ENCODE results near the gene EBP. TPM values are rescaled to one million over a fixed set of nuclear protein-coding genes. Genes with fewer than 3 reads are reported as not detected.

Gene EBP
- total RNA-seq, 4 donors from 2014 or later, result 43.5 to 87.0 (median 64.1) TPM

DNA sequence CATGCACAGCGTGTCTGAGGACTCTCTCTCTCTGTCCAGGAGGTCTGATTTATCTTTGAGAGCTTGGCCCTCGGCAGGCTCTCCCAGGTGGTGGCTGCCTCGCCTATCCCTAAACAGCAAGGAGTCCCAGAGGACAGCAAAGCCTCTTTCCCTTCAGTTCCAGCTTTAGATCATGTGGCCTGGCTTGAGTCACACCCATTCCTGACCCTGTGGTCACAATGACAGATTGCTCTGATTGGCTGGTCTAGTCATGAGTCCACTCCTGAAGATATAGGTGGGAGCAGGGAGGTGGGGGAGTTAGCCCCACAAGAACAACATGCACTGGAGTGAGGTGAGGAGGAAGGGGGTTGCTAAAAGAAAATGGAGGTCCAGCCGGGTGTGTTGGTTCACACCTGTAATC is 24.9 kb upstream of the EBP start:
- TF ChIP-seq POLR2A (IDR thresholded peaks at IDR 0.05), result no peak
- TF ChIP-seq, protein P1, sequence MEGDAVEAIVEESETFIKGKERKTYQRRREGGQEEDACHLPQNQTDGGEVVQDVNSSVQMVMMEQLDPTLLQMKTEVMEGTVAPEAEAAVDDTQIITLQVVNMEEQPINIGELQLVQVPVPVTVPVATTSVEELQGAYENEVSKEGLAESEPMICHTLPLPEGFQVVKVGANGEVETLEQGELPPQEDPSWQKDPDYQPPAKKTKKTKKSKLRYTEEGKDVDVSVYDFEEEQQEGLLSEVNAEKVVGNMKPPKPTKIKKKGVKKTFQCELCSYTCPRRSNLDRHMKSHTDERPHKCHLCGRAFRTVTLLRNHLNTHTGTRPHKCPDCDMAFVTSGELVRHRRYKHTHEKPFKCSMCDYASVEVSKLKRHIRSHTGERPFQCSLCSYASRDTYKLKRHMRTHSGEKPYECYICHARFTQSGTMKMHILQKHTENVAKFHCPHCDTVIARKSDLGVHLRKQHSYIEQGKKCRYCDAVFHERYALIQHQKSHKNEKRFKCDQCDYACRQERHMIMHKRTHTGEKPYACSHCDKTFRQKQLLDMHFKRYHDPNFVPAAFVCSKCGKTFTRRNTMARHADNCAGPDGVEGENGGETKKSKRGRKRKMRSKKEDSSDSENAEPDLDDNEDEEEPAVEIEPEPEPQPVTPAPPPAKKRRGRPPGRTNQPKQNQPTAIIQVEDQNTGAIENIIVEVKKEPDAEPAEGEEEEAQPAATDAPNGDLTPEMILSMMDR (IDR thresholded peaks at IDR 0.05), result no peak
- no peak for DNase-seq (ENCODE audit: low spot score in 2 of 2)
- intact Hi-C loops (cut with DNase I; ENCODE audit: low total_unique reads), result no loop called here
- 66 to 78% methylated on average over 4 of the region's 4 CpGs for WGBS, 2 donors
- H3K4me3 ChIP-seq (ENCODE audit: low read depth, poor library complexity, severe bottlenecking), result no peak overlapping the region

DNA sequence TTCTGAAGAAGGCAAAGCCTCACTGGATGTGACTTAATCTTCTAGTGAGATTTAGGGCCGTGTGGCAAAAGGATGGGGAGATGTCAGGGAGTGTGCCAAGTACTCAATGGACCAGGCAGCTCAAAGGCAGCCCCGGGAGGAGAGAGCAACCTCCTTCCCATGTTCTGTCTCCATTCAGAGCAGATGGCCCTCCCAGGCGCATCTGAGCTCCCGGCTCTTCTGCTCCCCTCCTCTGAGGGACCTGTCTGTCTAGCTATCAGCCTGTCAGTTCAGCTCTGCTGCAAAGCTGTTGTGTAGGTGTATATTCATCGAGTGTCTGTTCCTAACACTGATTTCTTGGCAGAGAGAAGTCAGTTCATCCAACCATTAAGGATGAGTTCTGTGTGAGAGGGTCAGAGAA is 23.7 kb upstream of the EBP start:
- H3K4me3 ChIP-seq (ENCODE audit: low read depth, poor library complexity, severe bottlenecking), result no peak overlapping the region
- intact Hi-C loops (cut with DNase I; ENCODE audit: low total_unique reads), result no loop called here
- TF ChIP-seq POLR2A (IDR thresholded peaks at IDR 0.05), result no peak
- TF ChIP-seq, protein P1 (IDR thresholded peaks at IDR 0.05), result no peak
- no peak for DNase-seq (ENCODE audit: low spot score in 2 of 2)
- 72 to 73% methylated on average over 5 of the region's 5 CpGs for WGBS, 2 donors

DNA sequence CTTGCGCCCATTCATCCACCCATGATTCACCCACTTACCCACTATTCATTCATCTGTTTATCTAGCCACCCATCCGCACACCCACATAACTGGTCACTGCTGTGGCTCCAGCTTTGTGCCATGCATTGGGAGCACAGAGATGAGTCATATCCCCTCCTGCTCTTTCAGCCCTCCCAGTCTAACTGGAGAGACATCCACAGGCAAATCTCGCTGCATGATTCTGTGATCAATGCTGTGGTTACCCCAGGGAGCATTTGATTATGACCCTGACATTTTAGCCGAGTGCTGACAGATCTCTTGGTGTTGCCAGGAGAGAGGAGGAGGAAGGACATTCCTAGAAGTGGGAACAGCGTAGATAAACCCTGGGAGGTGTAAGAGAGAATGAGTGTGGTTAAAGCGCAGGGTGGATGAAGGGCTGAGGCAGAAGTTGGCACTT is 23.2 kb upstream of the EBP start:
- no peak for DNase-seq (ENCODE audit: low spot score in 2 of 2)
- TF ChIP-seq, protein P1 (IDR thresholded peaks at IDR 0.05), result no peak
- no peak for TF ChIP-seq POLR2A (IDR thresholded peaks at IDR 0.05)
- WGBS, 2 donors, result 58 to 73% methylated on average over 6 of the region's 6 CpGs
- no peak overlapping the region for H3K4me3 ChIP-seq (ENCODE audit: low read depth, poor library complexity, severe bottlenecking)
- intact Hi-C loops (cut with DNase I; ENCODE audit: low total_unique reads), result no loop called here

DNA sequence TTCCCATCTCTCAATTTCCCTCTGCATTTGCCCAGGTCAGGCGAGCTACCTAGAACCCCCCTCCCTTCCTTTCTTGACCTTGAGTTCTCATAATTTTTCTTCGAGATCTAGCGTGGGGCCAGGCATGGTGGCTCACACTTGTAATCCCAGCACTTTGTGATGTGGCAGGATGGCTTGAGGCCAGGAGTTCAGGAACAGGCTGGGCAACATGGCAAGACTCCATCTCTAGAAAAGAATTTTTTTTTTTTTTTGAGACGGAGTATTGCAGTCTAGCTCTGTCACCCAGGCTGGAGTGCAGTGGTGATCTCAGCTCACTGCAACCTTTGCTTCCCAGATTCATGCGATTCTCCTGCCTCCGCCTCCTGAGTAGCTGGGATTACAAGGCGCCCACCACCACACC is 17.3 kb upstream of the EBP start:
- DNase-seq (ENCODE audit: low spot score in 2 of 2), result no peak
- 78 to 79% methylated on average over 7 of the region's 7 CpGs for WGBS, 2 donors
- H3K4me3 ChIP-seq (ENCODE audit: low read depth, poor library complexity, severe bottlenecking), result no peak overlapping the region
- TF ChIP-seq, protein P1 (IDR thresholded peaks at IDR 0.05), result no peak
- TF ChIP-seq POLR2A (IDR thresholded peaks at IDR 0.05), result no peak
- intact Hi-C loops (cut with DNase I; ENCODE audit: low total_unique reads), result no loop called here

DNA sequence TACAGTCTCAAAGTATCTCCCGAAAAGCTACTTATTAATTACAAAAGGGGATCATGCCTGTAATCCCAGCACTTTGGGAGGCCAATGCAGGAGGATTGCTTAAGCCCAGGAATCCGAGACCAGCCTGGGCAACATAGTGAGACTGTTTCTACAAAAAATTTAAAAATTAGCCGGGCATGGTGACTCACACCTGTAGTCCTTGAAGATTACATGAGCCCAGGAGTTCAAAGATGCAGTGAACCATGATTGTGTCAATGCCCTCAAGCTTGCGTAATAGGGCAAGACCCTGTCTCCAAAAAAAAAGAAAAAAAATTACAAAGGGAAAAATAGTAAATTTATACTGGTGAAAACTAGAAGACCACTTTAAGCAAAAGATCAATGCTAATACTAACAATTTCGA is 16.1 kb upstream of the EBP start:
- 83 to 91% methylated on average over 5 of the region's 5 CpGs for WGBS, 2 donors
- H3K4me3 ChIP-seq (ENCODE audit: low read depth, poor library complexity, severe bottlenecking), result no peak overlapping the region
- intact Hi-C loops (cut with DNase I; ENCODE audit: low total_unique reads), result no loop called here
- no peak for TF ChIP-seq POLR2A (IDR thresholded peaks at IDR 0.05)
- TF ChIP-seq, protein P1 (IDR thresholded peaks at IDR 0.05), result no peak
- no peak for DNase-seq (ENCODE audit: low spot score in 2 of 2)

DNA sequence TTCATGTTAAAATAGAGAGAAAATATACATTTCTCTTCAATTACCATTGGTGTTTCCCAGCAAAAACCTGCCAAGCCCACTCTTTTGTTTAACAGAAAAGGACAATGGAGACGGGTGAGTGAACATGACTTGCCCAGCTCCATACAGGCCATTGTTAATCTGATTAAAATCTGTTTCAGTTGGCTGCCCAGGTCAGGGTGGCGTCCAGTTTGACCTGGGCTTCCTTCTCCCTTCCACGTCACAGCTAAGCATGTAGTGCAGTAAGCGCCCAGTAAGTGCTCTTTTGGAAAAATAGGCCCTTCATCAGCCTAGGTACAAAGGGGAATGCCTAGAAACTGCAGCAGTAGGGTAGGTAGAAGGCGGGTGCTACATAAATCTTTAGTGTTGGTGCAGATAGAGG is 14.4 kb upstream of the EBP start:
- DNase-seq (ENCODE audit: low spot score in 2 of 2), result no peak
- TF ChIP-seq, protein P1 (IDR thresholded peaks at IDR 0.05), result no peak
- no peak for TF ChIP-seq POLR2A (IDR thresholded peaks at IDR 0.05)
- intact Hi-C loops (cut with DNase I; ENCODE audit: low total_unique reads), result no loop called here
- no peak overlapping the region for H3K4me3 ChIP-seq (ENCODE audit: low read depth, poor library complexity, severe bottlenecking)
- WGBS, 2 donors, result 73 to 84% methylated on average over 5 of the region's 5 CpGs

All from lower leg skin (tissue), 4 donors.